ENCODE measurements around the gene NUDT8.

- TF ChIP-seq CTCF (IDR thresholded peaks at IDR 0.05): peak; percentile 40
- TF ChIP-seq EZH2 (IDR thresholded peaks at IDR 0.05; ENCODE audit: borderline replicate concordance, insufficient read depth, low read depth, low read length, poor library complexity, severe bottlenecking): no peak
Measured at GRCh38 chr11:67614730-67615714, 14.7 kb downstream of the NUDT8 start.

Data from B cell (primary cell).